ENCODE measurements around the gene KLF6. TPM values are rescaled to one million over a fixed set of nuclear protein-coding genes. Genes with fewer than 3 reads are reported as not detected.

KLF6 gene
- total RNA-seq, 2 experiments from 2014 or later = 851 to 874 TPM

GRCh38 chr10:3807928-3808496, 23.0 kb upstream of the KLF6 start:
- peak overlapping the region; percentile 93 to 98 for H3K27ac ChIP-seq (ENCODE audit: low read depth in 1 of 2, low read length in 2 of 2)
- POLR2A ChIA-PET = interaction anchor here (0.6 to 13.2 kb wide), 7 partner anchors 21 to 162 kb away, joined by 3 to 497 read pairs (median 5); partner anchors contain the start of gene KLF6
- H3K9me3 ChIP-seq (ENCODE audit: control insufficient read depth in 1 of 2, insufficient read depth in 1 of 2, low read length in 2 of 2) = no peaks in the 10 kb centered on the region
- intact Hi-C loops (cut with DNase I, micrococcal nuclease) = loop anchor here in 1 of 2 experiments (10.0 kb wide), 1 partner anchor 167 kb away; no protein-coding TSS in a partner anchor
- peaks cover 28% of the 10 kb centered on the region for H3K4me1 Mint-ChIP-seq (ENCODE audit: low read depth)
- no peak overlapping the region for H3K27ac Mint-ChIP-seq
- no peak overlapping the region for H3K4me3 ChIP-seq (ENCODE audit: low read length)
- peaks cover 85% of the 10 kb centered on the region for H3K4me1 ChIP-seq (ENCODE audit: insufficient read depth, low read length)
- H3K9me3 Mint-ChIP-seq = no peaks in the 10 kb centered on the region
- H3K27me3 Mint-ChIP-seq = no peaks in the 10 kb centered on the region
- no peaks in the 10 kb centered on the region for H3K36me3 Mint-ChIP-seq (ENCODE audit: low read depth)
- ATAC-seq (ENCODE audit: poor library complexity) = no peak
- H3K27me3 ChIP-seq (ENCODE audit: control insufficient read depth in 1 of 2, insufficient read depth in 2 of 2, low read length in 2 of 2) = no peaks in the 10 kb centered on the region
- TF ChIP-seq CTCF (IDR thresholded peaks at IDR 0.05) = no peak
- H3K36me3 ChIP-seq (ENCODE audit: insufficient read depth, low read length) = no peaks in the 10 kb centered on the region
- peak overlapping the region; percentile 65 for H3K4me3 Mint-ChIP-seq
- peak in 2 of 14 experiments; percentile 19 to 20 for DNase-seq
- CTCF ChIA-PET = no interaction called here

- H3K27ac ChIP-seq (ENCODE audit: low read depth in 1 of 2, low read length in 2 of 2) = peak overlapping the region; percentile 97 to 98
These were observed 22.4 kb upstream of the KLF6 start for GRCh38 chr10:3807211-3807927.

More at GRCh38 chr10:3807211-3807927, 22.4 kb upstream of the KLF6 start:
- Mint-ChIP-seq H3K4me3 (peak overlapping the region; percentile 65), H3K27me3 (no peaks in the 10 kb centered on the region), H3K27ac (no peak overlapping the region), H3K36me3 (ENCODE audit: low read depth) (no peaks in the 10 kb centered on the region), H3K4me1 (ENCODE audit: low read depth) (peaks cover 26% of the 10 kb centered on the region), H3K9me3 (no peaks in the 10 kb centered on the region)
- H3K27me3 ChIP-seq (ENCODE audit: control insufficient read depth in 1 of 2, insufficient read depth in 2 of 2, low read length in 2 of 2) = no peaks in the 10 kb centered on the region
- ChIA-PET CTCF (interaction anchor here (0.7 to 2.5 kb wide), 2 partner anchors 23 to 25 kb away, joined by 3 to 10 read pairs; partner anchors contain the start of gene KLF6), POLR2A (interaction anchor here (0.6 to 13.2 kb wide), 10 partner anchors 9 to 163 kb away, joined by 3 to 497 read pairs (median 4); partner anchors contain the start of gene KLF6)
- no peaks in the 10 kb centered on the region for H3K36me3 ChIP-seq (ENCODE audit: insufficient read depth, low read length)
- H3K4me1 ChIP-seq (ENCODE audit: insufficient read depth, low read length) = peaks cover 90% of the 10 kb centered on the region
- DNase-seq (peak in 4 of 14 experiments; percentile 34 to 60 (median 56)), ATAC-seq (ENCODE audit: poor library complexity) (no peak)
- no peaks in the 10 kb centered on the region for H3K9me3 ChIP-seq (ENCODE audit: control insufficient read depth in 1 of 2, insufficient read depth in 1 of 2, low read length in 2 of 2)
- intact Hi-C loops (cut with DNase I, micrococcal nuclease) = loop anchor here in 1 of 2 experiments (10.0 kb wide), 1 partner anchor 167 kb away; no protein-coding TSS in a partner anchor
- H3K4me3 ChIP-seq (ENCODE audit: low read length) = no peak overlapping the region
- TF ChIP-seq CTCF (IDR thresholded peaks at IDR 0.05) = no peak

All from CD4-positive, alpha-beta T cell (primary cell).